HG03025 (cell line): ENCODE data around the gene DRD3.

Experiments used
- ATAC-seq: cut with Tn5 transposase; IDR thresholded peaks from one replicate; pipeline ENCODE4 v1.9.1; 2021; ENCODE audit warnings: mild to moderate bottlenecking, moderate library complexity; ENCODE audit not compliant: unreplicated experiment, low FRiP score

Gene DRD3

GRCh38 chr3:114178770-114179368 lies at the start of gene DRD3:
DRD3 (minus strand) TSS chr3:114179052; CDS start chr3:114171992, 7,060 bp downstream.
- no peak for ATAC-seq

- ATAC-seq = no peak
Measured at GRCh38 chr3:114227076-114227475, 48.2 kb upstream of the DRD3 start.

GRCh38 chr3:114226313-114226712 lies 47.5 kb upstream of the DRD3 start:
- ATAC-seq = no peak

- ATAC-seq = peak; percentile 89
Measured at GRCh38 chr3:114223143-114223542, 44.3 kb upstream of the DRD3 start.

GRCh38 chr3:114221881-114222264 lies 43.0 kb upstream of the DRD3 start:
- ATAC-seq = no peak

- ATAC-seq = no peak
Measured at GRCh38 chr3:114221165-114221880, 42.5 kb upstream of the DRD3 start.

GRCh38 chr3:114219741-114220140 lies 40.9 kb upstream of the DRD3 start:
- no peak for ATAC-seq

- no peak for ATAC-seq
Measured at GRCh38 chr3:114218578-114219185, 39.8 kb upstream of the DRD3 start.

- ATAC-seq = no peak
Measured at GRCh38 chr3:114218006-114218405, 39.2 kb upstream of the DRD3 start.

- no peak for ATAC-seq
Measured at GRCh38 chr3:114217266-114217665, 38.4 kb upstream of the DRD3 start.

- ATAC-seq = no peak
Measured at GRCh38 chr3:114216186-114216970, 37.5 kb upstream of the DRD3 start.

GRCh38 chr3:114214542-114215341 lies 35.9 kb upstream of the DRD3 start:
- peak; percentile 13 for ATAC-seq

GRCh38 chr3:114213627-114214541 lies 35.0 kb upstream of the DRD3 start:
- peak; percentile 94 for ATAC-seq

GRCh38 chr3:114213292-114213626 lies 34.4 kb upstream of the DRD3 start:
- ATAC-seq = peak; percentile 2

GRCh38 chr3:114212646-114213045 lies 33.8 kb upstream of the DRD3 start:
- ATAC-seq = no peak

GRCh38 chr3:114207768-114208167 lies 28.9 kb upstream of the DRD3 start:
- peak; percentile 77 for ATAC-seq

- ATAC-seq = no peak
Measured at GRCh38 chr3:114206342-114206741, 27.5 kb upstream of the DRD3 start.

- ATAC-seq = no peak
Measured at GRCh38 chr3:114205541-114205940, 26.7 kb upstream of the DRD3 start.

- no peak for ATAC-seq
Measured at GRCh38 chr3:114194750-114195149, 15.9 kb upstream of the DRD3 start.
